HuH-7.5 (cell line): ENCODE data around the gene SYTL2.

ENCODE experiments used
- DNase-seq: peaks from one replicate; pipeline ENCODE4 v3.0.0; 2011; ENCODE audit warnings: low spot score

The SYTL2 gene

DNA sequence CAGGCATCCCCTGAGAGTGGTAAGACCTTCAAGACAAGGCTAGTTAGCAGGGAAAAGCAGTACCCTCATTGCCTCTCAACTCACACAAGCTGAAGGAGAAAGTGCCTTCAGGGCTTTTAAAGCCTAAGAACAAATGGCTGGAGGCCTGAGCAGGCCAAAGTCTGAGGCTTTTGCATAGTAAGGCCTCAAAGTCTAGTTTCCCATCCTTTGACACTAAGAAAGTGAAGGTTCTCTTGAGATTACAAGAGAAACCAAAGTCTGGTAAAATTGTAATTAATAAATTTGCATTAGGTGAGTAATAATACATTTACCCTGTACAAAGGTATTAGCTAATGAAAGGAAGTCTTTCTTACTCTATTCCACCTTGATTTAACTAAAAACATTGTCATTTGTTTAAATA lies 78.0 kb downstream of the SYTL2 start:
- DNase-seq, result no peak

DNA sequence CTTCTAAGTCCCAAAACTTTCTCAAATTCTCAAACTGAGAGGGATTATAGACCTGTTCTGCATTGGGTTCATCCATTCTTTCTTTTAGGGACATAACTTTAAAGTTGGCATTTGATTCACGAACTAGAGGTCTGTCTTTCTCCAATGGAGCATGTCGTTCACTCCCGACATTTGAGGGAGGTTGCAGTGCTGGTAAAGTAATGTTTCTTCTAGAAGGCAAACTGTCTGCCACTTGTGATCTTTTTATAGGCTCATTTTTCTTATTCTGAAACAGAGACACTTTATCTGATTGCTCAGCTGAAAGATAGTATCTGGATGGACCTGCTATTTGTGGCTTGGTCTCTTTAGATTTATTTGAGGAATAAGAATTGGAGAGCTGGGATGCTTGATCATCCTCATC lies 84.6 kb downstream of the SYTL2 start:
- DNase-seq, result no peak

DNA sequence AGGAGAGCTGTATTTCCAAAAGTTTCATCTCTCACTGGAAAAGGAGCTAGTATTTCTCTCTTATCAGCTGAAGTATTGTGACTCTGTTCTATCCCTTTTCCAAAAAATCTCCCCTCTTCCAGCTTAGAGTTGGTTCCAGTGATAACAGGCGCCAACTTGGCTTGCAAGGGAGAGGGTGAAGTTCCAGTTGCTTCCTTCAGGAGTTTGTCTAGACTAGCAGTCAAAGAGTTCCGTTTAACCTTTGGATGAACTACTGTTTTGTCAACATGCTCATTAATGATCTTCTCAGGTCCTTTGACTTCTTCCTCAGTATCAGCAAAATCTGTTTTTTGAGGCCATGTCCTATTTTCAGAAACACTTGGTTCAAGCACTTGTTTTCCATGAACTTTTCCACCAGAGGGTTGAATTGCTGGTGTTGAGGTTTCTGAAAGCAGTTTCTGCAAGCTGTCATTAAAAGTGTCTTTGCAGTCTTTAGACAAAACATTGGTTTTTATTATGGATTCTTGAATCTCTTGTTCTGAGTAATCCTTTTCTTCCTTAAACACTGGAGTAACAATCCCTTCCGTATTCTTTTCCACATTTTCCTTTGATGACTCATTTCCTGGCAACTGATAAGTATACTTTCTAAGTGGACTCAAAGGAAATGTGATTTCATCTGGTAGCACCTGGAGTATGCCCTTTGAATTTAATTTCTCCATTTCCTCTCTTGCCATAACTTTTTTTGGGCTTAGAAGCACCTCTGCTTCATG lies 85.3 kb downstream of the SYTL2 start:
- no peak for DNase-seq

DNA sequence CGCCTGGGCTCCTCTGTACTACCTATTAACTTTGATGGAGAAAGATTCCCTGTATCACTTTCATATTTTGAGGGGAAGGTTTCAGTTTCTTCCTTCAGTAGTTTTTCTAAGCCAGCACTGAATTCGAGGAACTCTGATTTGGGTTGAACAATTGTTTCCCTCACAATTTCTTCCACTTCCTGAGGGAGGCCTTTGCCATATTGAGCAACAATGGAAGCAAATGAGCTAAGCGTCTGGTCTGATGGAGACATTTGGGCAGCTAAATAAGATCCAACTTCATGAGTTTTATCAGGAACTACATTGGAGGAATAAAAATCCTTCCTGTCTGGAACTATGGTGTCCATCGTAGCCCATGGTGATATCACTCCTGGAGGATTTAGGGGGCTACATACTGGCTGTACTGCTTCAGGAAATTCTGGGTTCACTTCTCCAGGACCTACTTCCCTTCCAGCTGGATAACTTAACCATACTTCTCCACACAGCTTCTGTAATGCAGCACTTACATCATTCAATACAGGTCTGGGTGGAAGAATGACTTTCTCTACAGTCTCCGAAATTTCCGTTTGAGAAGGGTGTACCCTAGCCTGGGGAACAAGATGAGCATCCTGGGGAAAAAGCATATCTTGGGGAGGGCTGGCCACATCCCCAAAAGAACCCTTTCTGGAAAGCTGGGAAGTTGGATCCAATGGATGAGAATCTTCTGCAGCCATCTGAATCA lies 86.0 kb downstream of the SYTL2 start:
- no peak for DNase-seq

DNA sequence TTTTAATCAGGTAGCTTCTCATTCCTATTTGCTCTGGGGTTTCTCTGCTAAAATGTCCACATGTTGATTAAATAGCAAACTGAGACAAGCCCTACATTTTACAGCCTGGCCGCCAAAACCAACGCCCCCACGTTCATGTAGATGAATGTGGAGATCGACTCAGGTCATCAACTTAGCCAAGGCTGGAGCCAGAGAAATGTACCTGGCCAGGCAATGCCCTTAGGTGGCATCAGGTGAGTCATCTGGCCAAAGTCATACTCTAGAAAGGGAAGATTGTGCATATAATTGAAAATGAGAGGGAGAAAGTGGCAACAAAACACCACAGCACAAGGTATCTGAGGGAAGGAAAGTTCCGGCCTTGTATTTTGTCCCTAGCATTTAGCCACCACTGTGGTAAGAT lies 87.9 kb downstream of the SYTL2 start:
- no peak for DNase-seq

DNA sequence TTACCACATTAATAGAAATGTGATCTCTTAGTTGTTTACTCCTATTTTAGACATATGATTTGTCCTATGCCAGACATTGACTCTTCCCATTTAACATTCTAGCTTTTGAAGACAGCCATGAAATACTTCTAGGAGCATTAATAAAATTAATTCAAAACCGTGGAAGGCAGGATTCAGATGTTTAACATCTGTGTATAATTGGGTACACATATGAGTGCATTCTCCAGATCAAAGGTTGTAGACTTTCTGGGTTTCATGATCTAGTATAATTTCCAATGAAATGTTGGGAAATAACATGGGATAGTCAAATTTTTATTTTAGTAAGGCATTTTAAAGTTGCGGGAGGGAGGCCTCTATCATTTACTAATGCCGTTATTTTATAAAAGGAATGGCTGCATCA lies 89.8 kb downstream of the SYTL2 start:
- no peak for DNase-seq

DNA sequence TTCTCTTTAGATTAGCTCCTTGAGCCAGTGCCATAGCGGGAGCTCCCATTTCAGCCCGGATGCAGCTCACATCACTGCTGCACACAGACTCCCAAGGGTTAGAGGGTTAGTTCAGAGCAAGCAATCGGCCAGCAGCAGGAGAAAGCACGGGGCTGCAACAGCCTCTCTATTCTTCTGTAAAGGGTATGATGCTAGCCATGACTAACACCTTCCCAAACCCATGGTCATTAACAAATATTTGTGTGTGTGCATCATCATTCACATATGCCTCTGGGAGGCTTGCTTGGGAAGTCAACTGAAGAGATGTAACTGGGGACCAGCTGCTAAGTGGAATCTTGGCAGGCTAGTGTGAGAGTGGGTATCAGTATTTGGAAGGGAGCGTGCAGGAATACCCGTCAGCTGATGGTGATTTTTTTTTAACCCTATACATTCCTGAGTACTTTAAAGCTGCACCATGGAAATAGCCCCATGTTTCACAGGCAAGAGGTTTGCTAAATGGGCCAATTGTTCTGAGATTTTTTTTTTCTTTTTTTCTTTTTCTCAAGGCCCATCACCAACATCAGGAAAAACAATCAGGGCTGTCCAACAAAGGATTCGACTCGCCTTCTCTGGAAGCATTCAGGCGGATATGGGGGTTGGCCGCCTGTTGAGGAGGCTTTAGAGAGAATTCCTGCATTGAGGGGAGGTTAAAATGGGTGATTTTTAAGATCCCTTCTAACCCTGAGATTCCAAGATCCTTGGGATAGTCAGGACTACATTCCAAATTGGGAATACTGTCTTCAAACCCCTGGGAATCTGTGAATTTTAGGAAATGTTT lies 91.7 kb downstream of the SYTL2 start:
- DNase-seq, result no peak

DNA sequence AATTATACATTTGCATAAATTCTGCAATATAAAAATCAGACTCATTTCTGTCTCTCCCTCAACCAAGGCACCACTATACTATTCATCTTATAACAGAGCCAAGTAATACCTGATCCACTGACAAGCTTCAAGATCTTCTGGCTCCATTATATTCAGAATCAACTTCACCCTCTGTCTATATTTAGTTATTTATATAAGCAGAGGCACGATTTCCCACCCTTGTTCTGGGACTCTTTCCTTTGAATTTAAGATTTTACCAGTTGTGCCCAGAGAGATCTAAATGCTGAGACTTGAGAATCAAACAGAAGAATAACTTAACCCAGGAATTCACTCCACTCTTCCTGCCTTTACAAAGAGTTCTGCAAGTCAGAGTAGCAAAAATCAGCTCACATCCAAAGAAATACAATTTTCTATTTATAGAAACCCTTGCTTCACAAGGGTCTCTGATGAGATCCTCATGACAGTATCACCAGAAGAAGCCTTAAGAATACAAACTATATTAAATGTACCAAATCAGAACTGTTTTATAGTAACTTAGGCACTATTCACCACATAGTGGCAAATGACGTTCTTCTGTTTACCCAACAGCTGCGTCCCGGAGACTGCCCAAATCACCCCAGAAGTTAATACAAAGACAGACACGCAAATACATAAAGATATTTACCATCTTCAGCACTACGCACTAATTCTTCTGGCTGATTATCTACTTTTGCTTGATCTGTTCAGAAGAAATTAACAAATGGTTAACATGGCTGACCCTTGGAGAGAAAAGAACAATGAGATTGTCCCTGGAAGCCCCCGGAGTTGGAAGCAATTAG lies 92.6 kb downstream of the SYTL2 start:
- no peak for DNase-seq

DNA sequence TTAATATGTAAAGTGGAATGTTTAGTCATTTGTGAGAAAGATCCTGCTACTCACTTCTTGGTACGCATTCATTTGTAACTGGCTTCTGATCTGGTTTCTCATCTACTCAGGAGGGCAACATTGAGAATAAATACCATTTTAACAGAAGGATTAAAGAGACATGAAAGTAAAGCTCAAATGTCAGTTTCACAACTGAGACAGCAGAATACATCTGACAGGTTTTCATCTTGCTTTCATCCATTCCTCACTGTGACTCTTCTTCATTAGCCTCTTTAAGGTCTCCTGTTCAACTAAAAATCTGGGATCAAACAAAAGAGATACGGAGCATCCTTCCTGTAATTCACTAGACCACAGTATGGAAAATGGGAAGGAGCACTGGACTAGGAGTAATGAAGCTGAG lies 93.5 kb downstream of the SYTL2 start:
- DNase-seq, result no peak

DNA sequence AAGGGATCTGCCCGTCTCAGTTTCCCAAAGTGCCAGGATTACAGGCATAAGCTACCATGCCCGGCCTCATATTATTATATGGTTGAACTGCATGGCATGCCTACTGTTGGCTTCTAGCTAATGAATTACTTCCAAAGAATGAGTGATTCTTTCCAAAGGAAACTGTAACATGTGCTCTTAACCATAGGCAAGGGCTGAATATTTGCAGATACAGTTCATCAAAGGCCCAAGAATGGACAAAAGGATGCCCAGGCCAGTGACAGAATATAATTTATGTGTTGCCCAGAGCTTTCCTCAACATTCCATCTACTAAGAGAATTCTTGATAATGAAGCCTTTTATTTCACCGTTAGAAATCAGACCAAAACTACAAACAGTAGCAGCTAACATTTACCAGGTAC lies 98.0 kb downstream of the SYTL2 start:
- DNase-seq, result no peak

DNA sequence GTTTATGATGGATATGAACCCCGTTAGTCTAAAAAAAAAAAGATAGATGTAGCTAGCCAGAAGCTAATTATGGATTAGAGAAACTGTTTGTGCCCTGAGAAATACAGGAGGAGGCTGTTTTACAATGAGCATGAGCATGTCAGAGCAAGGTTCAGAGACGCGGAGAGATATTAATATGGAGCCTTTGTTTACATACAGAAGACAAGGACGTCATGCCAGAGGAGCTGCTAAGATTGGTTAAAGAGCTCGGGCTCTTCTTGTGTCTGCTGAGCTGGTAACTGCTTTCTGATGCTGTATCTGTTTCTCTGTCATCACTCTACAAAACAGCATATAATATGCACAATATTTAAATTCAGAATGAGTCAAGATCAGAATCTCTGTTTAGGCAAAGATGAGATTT lies 100.0 kb downstream of the SYTL2 start:
- no peak for DNase-seq

DNA sequence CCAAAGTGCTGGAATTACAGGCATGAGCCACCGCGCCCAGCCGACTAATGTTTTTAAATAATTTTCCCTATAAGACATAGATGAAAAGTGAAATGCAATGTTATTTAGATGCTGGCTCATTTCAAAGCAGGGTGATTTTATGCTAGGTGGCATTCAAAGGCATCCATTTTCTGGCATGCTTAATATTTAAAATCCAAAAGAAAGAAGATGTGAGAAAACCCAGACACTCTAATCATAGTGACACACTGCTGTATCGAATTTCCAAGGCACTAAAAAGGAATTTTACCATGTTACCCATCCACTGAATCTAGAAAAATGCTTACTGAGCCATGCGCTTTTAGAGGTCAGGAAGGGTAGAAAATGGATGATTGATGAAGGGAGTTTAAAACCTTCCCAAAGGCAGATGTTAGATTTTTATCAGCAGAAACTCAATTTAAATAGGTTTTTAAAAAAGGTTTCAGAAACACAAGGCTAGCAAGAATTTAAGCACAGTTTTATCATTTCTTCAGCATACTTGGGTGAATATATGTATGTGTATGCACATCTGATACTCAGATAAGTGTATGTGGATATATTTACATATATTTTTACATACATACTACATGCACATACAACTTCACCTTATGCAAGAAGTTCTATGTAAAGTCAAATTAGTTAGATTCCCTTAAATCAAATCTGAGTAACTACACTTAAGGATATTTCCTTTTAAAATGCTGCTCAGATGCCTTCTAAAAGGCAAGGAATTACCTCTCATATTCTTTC lies 100.8 kb downstream of the SYTL2 start:
- DNase-seq, result no peak

DNA sequence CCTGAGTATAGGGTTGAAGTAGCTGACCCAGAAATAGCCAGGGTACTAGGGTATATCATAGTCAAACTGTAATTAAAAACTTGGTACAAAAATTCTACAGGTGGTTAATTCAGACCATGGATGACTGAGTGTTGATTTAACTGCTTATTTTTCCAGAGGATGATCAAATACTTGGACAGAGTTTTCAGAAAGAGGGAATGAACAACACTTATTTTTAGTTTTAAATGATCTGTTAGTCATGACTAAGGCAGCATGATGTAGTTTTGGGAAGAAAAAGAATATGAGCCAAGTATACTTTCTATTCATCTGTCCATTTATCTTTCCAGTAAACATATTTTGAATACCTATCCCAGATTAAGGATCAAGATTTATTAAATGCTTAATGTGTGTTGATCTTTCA lies 105.1 kb downstream of the SYTL2 start:
- no peak for DNase-seq

DNA sequence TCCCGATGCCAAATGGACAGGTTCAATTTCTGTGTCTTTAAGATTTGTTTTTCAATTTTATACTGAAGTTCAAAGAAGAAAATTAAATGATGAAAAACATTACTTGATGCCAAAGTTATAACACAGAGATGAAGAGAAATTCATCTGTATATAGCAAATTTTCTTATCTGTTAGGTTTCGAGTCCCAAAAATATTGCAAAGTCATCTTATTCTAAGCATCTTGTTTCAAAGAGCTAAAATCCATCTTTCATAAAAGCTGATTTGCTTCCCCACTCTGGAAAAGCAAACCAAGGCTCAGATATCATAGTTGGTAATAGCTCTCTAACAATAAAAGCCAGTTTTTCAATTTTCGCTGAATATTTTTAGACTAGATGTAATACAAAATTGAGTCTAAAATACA lies 106.0 kb downstream of the SYTL2 start:
- no peak for DNase-seq

DNA sequence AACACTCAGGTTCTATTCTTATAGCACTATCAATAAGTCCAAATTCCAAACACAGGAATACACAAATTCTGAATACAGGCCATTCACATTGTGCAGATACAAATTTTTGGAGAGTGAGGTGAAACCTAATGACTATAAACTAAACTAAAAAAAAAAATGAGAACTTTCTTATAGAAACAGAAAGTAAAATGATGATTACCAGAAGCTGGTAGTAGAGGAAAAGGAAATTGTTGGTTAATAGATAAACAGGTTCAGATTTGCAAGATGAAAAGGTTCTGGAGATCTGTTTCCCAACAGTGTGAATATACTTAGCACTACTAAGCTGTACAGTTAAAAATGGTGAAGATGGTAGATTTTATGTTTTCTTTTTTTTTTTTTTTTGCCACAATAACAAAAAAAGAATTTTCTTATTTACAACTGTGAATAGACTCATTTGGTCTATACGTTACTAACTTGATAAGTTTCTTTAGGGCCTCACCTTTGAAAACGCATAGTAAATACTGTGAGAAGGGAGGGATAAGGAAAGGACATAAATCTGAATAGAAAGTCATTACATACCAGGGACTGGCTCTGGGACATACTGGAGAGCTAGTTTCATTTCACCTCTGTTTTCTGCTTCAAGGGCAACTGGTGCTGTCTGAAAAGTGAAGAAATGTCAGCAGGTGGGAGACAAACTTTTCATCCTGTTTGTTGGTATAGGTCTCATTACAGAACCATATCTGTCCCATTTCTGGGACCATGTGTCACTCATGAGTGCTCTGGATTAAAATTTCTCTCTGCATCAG lies 110.8 kb downstream of the SYTL2 start:
- no peak for DNase-seq

DNA sequence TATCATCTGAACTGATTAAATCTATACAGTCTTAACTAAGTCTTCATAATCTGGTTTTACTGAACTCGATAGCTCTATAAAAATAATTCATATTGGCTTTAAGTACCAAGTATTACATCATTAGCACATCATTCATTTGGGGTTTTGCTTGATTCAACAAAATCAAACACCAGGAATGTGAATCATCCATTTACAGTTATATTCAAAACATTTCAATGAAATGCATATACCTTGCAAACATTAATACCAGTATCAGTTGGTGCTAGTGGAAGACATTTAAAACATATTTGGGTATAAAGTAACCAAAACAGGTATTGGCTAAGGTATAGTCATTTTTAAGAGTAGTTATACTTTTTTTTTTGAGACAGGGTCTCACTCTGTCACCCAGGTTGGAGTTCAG lies 112.7 kb downstream of the SYTL2 start:
- DNase-seq, result no peak

DNA sequence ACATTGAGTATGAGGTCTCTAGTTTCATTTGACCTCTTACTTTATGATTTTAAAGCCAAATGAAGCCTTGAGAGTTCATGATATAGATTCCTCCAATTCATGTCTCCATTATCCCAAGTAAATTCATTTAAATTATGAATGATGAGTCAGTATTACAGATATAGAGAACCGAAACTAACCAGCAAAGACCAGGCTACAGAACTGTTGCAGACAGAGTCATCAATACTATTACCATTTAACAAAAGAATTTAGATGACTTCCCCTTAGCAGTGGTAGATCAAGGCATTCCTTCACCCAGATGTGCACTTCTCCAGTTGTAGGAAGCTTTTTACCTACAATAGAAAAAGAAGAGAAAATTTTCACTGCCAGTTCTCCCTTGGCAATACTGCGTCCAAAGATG lies 113.2 kb downstream of the SYTL2 start:
- no peak for DNase-seq

DNA sequence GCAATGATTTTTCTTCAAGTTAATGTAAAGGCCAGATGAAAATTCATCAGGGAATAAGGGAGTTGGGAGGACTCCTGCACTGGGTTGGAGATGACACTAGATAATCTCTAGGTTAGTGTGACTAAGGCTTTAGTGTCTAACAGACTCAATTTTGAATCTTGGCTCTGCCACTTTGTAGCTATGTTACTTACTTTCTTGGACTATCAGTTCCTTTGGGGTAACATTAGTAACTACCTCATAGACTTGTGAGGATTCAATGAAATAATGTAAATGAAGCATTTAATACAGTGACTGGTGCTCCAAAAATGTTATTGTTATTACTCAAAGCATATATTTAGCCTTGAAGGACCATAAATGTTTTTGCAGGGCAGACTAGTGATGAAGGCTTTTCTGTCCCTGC lies 115.4 kb downstream of the SYTL2 start:
- no peak for DNase-seq

DNA sequence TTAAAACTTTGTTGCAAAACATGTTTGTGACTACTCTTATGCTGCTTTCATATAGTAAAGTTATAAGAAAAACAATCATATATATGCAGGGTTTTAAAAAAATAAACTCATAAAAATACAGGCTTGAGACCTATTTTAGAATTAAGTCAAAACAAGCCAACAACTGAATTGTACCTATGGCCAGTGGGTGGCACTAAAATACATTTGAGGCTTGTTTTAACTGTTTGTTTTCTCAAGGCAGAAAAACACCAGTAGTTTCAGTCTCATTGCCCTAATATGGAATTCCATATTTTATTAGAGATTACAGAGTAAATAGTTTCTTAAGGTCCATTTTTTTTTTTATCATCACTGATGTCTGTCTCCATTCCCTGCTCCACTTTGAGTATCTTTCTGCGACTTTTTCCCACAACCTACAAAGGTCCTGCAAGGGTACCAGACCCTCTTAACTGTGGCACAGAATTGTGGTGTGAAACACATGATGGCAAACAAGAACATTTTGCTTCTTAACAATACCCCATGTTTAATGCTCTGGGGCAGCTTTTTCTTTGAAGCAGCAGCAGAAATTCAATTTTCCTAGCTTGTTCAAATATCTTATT lies 116.5 kb downstream of the SYTL2 start:
- DNase-seq, result no peak

DNA sequence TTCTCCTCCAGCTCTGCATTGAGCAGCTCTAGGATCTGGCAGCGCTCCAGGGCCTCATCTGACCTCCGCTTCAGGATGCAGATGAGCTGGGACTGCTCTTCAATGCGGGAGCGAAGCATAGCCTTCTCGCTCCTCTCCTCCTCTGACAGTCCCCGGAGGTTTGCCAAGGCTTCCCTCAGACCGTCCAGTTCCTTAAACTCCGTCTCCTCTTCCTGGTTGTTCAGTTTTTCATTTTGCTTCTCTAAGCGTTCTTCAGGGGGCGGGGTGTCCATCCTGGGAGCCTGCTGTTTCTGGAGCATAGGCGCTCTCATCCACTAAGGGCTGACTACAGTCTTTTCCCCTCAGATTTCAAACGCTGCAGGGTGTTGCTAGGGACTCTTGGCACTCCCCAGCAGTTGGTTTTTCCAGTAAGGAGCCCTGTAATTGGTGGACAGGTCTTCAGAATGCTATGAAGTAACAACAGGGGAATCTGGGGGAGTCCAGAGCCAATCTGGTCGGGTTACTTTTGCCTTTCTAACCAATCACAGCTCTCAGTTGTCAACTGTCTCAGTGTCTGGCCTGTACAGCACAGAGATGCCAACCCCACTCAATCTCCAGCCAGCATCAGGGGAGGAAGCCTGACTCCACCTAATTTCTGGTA lies 125.0 kb downstream of the SYTL2 start, which contains the start of gene CCDC89:
Gene CCDC89 (minus strand): TSS at position 376 of the 640 bp plus-strand sequence. CDS start 65 bp downstream, at position 311.
- DNase-seq, result no peak
